ENCODE measurements around the gene IL1RAPL1. TPM values are rescaled to one million over a fixed set of nuclear protein-coding genes. Genes with fewer than 3 reads are reported as not detected.

The IL1RAPL1 gene
- total and polyA plus RNA-seq, 9 of the 15 experiments (the other 6 are each of a cell fraction or from before 2014, with no cell fraction given), result 0.04 to 0.07 (median 0.04) TPM; not detected in 6

DNA sequence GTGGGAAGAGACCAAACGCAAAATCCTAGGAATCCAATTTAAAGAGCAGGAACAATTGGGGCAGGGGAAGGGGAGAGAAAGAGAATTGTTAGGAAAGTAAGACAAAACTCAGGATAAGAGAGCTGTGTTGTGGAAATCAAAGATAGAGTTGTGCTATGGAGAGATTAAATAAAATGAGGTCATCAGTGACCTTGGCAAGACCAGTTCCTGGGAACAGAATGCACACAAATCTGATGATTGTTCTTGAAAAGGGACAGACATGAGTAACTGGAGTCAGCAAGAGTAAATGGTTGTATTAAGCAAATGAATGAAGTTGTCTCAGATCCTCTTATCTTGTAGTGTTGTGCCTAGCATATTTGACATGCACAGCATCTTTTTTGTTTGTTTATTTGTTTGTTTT is 267.4 kb downstream of the IL1RAPL1 start:
- no TSS peak for BruUV-seq (replicated peaks)
- in situ Hi-C loops (cut with MboI) (no loop called here), intact Hi-C loops (cut with micrococcal nuclease) (no loop called here)
- DNase-seq (ENCODE audit: extremely low read depth in 1 of 4, low spot score in 3 of 4), result no peak
- POLR2A ChIA-PET, result no interaction called here
- no peak for ATAC-seq
- no peak for FAIRE-seq
- Histone ChIP-seq H4K20me1 (replicated peaks; ENCODE audit: control insufficient read depth, insufficient read depth, low read length) (no peaks in the 10 kb centered on the region), H3K36me3 (ENCODE audit: control insufficient read depth, insufficient read depth, low read length) (no peaks in the 10 kb centered on the region), H3K9me1 (ENCODE audit: control insufficient read depth, insufficient read depth, low read length) (no peaks in the 10 kb centered on the region), H2AFZ (ENCODE audit: low read depth, low read length) (no peak overlapping the region), H3K9ac (ENCODE audit: insufficient read depth in 1 of 2, low read depth in 2 of 2, low read length in 2 of 2) (no peak overlapping the region), H3K4me1 (replicated peaks in 1 of 2; ENCODE audit: control insufficient read depth in 2 of 2, insufficient read depth in 2 of 2, low read length in 2 of 2) (no peaks in the 10 kb centered on the region), H3K4me3 (no peak overlapping the region), H3K79me2 (ENCODE audit: control insufficient read depth, insufficient read depth, low read length) (no peaks in the 10 kb centered on the region), H3K4me2 (ENCODE audit: insufficient read depth, low read length) (no peak overlapping the region), H3K27me3 (ENCODE audit: control insufficient read depth in 2 of 2, insufficient read depth in 2 of 2, low read length in 2 of 2) (no peaks in the 10 kb centered on the region), H3K27ac (ENCODE audit: extremely low read depth, low read depth, low read length) (no peak overlapping the region), H3K9me3 (replicated peaks; ENCODE audit: control insufficient read depth, insufficient read depth, low read depth, low read length) (no peaks in the 10 kb centered on the region)
- 0% methylated on average over 1 of the region's 1 CpG for WGBS (ENCODE audit: insufficient coverage, low coverage, missing lambda C conversion rate)
- CTCF ChIA-PET (ENCODE audit: low intra/inter-chr PET ratio), result no interaction called here
- no peak for TF ChIP-seq NFYB (IDR thresholded peaks at IDR 0.05; ENCODE audit: extremely low read depth, insufficient read length)
- no peak for TF ChIP-seq MTA3 (IDR thresholded peaks at IDR 0.05; ENCODE audit: borderline replicate concordance)
- no peak for TF ChIP-seq BMI1 (IDR thresholded peaks at IDR 0.05; ENCODE audit: low read length)
- TF ChIP-seq U2AF2 (optimal IDR thresholded peaks at IDR 0.05; ENCODE audit: low read depth, low read length), result no peak
- no peak for TF ChIP-seq ETV5 (CRISPR knock-in tag; IDR thresholded peaks at IDR 0.05; ENCODE audit: low read depth)
- TF ChIP-seq, protein P1, sequence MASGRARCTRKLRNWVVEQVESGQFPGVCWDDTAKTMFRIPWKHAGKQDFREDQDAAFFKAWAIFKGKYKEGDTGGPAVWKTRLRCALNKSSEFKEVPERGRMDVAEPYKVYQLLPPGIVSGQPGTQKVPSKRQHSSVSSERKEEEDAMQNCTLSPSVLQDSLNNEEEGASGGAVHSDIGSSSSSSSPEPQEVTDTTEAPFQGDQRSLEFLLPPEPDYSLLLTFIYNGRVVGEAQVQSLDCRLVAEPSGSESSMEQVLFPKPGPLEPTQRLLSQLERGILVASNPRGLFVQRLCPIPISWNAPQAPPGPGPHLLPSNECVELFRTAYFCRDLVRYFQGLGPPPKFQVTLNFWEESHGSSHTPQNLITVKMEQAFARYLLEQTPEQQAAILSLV (tag; IDR thresholded peaks at IDR 0.05), result no peak
- no peak for TF ChIP-seq POU5F1 (IDR thresholded peaks at IDR 0.05; ENCODE audit: borderline replicate concordance, low read depth, low read length, partially characterized antibody)
- TF ChIP-seq, protein P2, sequence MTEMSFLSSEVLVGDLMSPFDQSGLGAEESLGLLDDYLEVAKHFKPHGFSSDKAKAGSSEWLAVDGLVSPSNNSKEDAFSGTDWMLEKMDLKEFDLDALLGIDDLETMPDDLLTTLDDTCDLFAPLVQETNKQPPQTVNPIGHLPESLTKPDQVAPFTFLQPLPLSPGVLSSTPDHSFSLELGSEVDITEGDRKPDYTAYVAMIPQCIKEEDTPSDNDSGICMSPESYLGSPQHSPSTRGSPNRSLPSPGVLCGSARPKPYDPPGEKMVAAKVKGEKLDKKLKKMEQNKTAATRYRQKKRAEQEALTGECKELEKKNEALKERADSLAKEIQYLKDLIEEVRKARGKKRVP (CRISPR knock-in tag; IDR thresholded peaks at IDR 0.05), result no peak
- TF ChIP-seq SPI1 (IDR thresholded peaks at IDR 0.05; ENCODE audit: borderline replicate concordance, low read depth, low read length), result no peak
- no peak for TF ChIP-seq AFF1 (IDR thresholded peaks at IDR 0.05; ENCODE audit: low read depth in 1 of 2, partially characterized antibody in 2 of 2)
- no peak for TF ChIP-seq RBM25 (IDR thresholded peaks at IDR 0.05; ENCODE audit: low read depth, low read length, severe bottlenecking)
- no peak for TF ChIP-seq ZNF609 (CRISPR knock-in tag; IDR thresholded peaks at IDR 0.05; ENCODE audit: borderline replicate concordance)

All from K562 (cell line).